Activated naive CD8-positive, alpha-beta T cell (primary cell): ENCODE data around the gene APPL1.
"Not testable (repeated sequence)": the region's sequence is repeated elsewhere in the genome, so short reads cannot be mapped to it uniquely, and the experiment has no call there.

Experiments
- H3K27ac Mint-ChIP-seq: one replicate; pipeline ENCODE4 v1.8.0; 2021; ENCODE audit warnings: mixed read lengths
- H3K27me3 Mint-ChIP-seq: one replicate; pipeline ENCODE4 v1.8.0; 2021; ENCODE audit warnings: mixed read lengths
- H3K36me3 Mint-ChIP-seq: one replicate; pipeline ENCODE4 v1.8.0; 2021; ENCODE audit warnings: mixed read lengths
- H3K4me1 Mint-ChIP-seq: one replicate; pipeline ENCODE4 v1.8.0; 2021; ENCODE audit warnings: low read depth, mixed read lengths
- H3K4me3 Mint-ChIP-seq: one replicate; pipeline ENCODE4 v1.8.0; 2021; ENCODE audit warnings: mild to moderate bottlenecking, mixed read lengths
- H3K9me3 Mint-ChIP-seq: one replicate; pipeline ENCODE4 v1.8.0; 2021; ENCODE audit warnings: low read depth, mixed read lengths

APPL1 gene

GRCh38 chr3:57292897-57293526 lies 65.5 kb downstream of the APPL1 start:
- no peak overlapping the region for H3K4me3 Mint-ChIP-seq
- H3K9me3 Mint-ChIP-seq: no peaks in the 10 kb centered on the region
- H3K27ac Mint-ChIP-seq: no peak overlapping the region

GRCh38 chr3:57298041-57298440 lies 70.5 kb downstream of the APPL1 start:
- H3K27ac Mint-ChIP-seq: no peak overlapping the region
- H3K9me3 Mint-ChIP-seq: no peaks in the 10 kb centered on the region
- no peak overlapping the region for H3K4me3 Mint-ChIP-seq
- no peaks in the 10 kb centered on the region for H3K4me1 Mint-ChIP-seq
- H3K27me3 Mint-ChIP-seq: peaks cover 16% of the 10 kb centered on the region
- H3K36me3 Mint-ChIP-seq: no peaks in the 10 kb centered on the region

More at GRCh38 chr3:57292897-57293526, 65.5 kb downstream of the APPL1 start:
- H3K36me3 Mint-ChIP-seq: no peaks in the 10 kb centered on the region
- no peaks in the 10 kb centered on the region for H3K4me1 Mint-ChIP-seq
- peaks cover 16% of the 10 kb centered on the region for H3K27me3 Mint-ChIP-seq

- not testable (repeated sequence) for H3K4me1 Mint-ChIP-seq, H3K36me3 Mint-ChIP-seq, H3K9me3 Mint-ChIP-seq, H3K4me3 Mint-ChIP-seq, H3K27me3 Mint-ChIP-seq, H3K27ac Mint-ChIP-seq
Measured at GRCh38 chr3:57303520-57303919, 76.0 kb downstream of the APPL1 start.

GRCh38 chr3:57309769-57310360 lies 82.3 kb downstream of the APPL1 start:
- Mint-ChIP-seq H3K9me3 (no peaks in the 10 kb centered on the region), H3K4me3 (no peak overlapping the region), H3K36me3 (no peaks in the 10 kb centered on the region), H3K4me1 (no peaks in the 10 kb centered on the region), H3K27ac (no peak overlapping the region), H3K27me3 (peaks cover under 1% of the 10 kb centered on the region)

- Mint-ChIP-seq H3K36me3 (peaks cover 3% of the 10 kb centered on the region), H3K27me3 (peaks cover 14% of the 10 kb centered on the region), H3K4me1 (no peaks in the 10 kb centered on the region), H3K27ac (no peak overlapping the region), H3K9me3 (peaks cover 3% of the 10 kb centered on the region), H3K4me3 (no peak overlapping the region)
Measured at GRCh38 chr3:57314204-57314603, 86.7 kb downstream of the APPL1 start.
